Karpas-422 (cell line): ENCODE data around the gene MAP3K14. TPM values are rescaled to one million over a fixed set of nuclear protein-coding genes. Genes with fewer than 3 reads are reported as not detected.

Experiments used
- DNase-seq: peaks from one replicate; pipeline ENCODE4 v3.0.0-alpha.2; 2015
- H2AFZ ChIP-seq: fragments of 200-600 bp; sonication (generic); 2 replicates; pipeline ENCODE4 v1.6.1; 2014; ENCODE audit warnings: antibody characterized with exemption, low read length, mixed read lengths
- H3K27ac ChIP-seq: fragments of 200-600 bp; sonication (generic); 2 replicates; pipeline ENCODE4 v1.5.1; 2014; ENCODE audit warnings: mild to moderate bottlenecking, low read length, moderate library complexity
- H3K27me3 ChIP-seq: fragments of 200-600 bp; sonication (generic); 2 replicates; pipeline ENCODE4 v1.6.1; 2014; ENCODE audit warnings: low read length, mixed read lengths
- H3K36me3 ChIP-seq: fragments of 200-600 bp; sonication (generic); 2 replicates; pipeline ENCODE4 v1.6.1; 2014; ENCODE audit warnings: low read length, mixed read lengths; ENCODE audit not compliant: insufficient read depth
- H3K4me1 ChIP-seq: fragments of 200-600 bp; sonication (generic); 2 replicates; pipeline ENCODE4 v1.6.1; 2014; ENCODE audit warnings: mild to moderate bottlenecking, low read length, mixed read lengths
- H3K4me2 ChIP-seq: fragments of 200-600 bp; sonication (generic); 2 replicates; pipeline ENCODE4 v1.6.1; 2014; ENCODE audit warnings: low read length, low read depth, mild to moderate bottlenecking; ENCODE audit not compliant: poor library complexity, severe bottlenecking
- H3K4me3 ChIP-seq: fragments of 200-600 bp; sonication (generic); 2 replicates; pipeline ENCODE4 v1.5.1; 2014; ENCODE audit warnings: mild to moderate bottlenecking, antibody characterized with exemption, low read length, mixed read lengths
- H3K79me2 ChIP-seq: fragments of 200-600 bp; sonication (generic); 2 replicates; pipeline ENCODE4 v1.6.1; 2014; ENCODE audit warnings: mild to moderate bottlenecking, low read length, mixed read lengths
- H3K9ac ChIP-seq: fragments of 200-600 bp; sonication (generic); 2 replicates; pipeline ENCODE4 v1.6.0; 2014; ENCODE audit warnings: low read length
- H3K9me2 ChIP-seq: fragments of 200-600 bp; sonication (generic), shearing (Covaris generic); replicated peaks from 2 replicates; pipeline ENCODE4 v1.6.0; 2014; ENCODE audit warnings: mild to moderate bottlenecking, low read length, moderate library complexity; ENCODE audit not compliant: insufficient read depth
- H3K9me3 ChIP-seq: fragments of 300-700, 200-600 bp; sonication (generic); 2 replicates; pipeline ENCODE4 v1.6.1; 2014; ENCODE audit warnings: low read length, mixed read lengths
- H4K20me1 ChIP-seq: fragments of 200-600 bp; sonication (generic); 2 replicates; pipeline ENCODE4 v1.6.1; 2014; ENCODE audit warnings: mild to moderate bottlenecking, antibody characterized with exemption, low read length, low read depth; ENCODE audit not compliant: insufficient read depth
- total RNA-seq: library from RNA; depleted of rRNA; stranded (reverse); fragments of >200 nt; shearing (Covaris generic); gene quantifications from 2 replicates; pipeline ENCODE4 v1.2.3, GENCODE V29; 2014; ENCODE audit warnings: low replicate concordance

Gene MAP3K14
- total RNA-seq, 1 experiment from 2014 or later, result 7.6 TPM

DNA sequence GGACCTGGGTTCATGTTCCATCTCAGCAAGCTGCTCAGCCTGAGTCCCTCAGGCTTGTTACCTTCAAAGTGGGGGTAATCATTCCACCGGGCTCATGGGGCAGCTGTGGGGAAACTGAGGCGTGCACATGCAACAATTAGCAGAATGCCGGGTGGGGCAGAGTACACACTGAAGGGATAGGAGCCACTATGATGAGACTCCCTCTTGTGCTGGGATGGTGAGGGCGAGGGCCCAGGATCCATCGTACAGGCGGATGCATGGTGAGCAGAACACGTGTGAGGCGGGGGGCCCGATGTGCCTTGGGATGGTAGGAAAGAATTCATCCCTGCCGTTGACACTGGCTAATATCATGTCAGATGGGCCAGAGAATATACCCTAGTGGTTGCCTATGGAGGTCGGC is 25.5 kb upstream of the MAP3K14 start:
- H3K27ac ChIP-seq, result no peak overlapping the region
- no peaks in the 10 kb centered on the region for H4K20me1 ChIP-seq
- no peaks in the 10 kb centered on the region for H3K9me2 ChIP-seq
- no peaks in the 10 kb centered on the region for H3K79me2 ChIP-seq
- no peak overlapping the region for H3K4me3 ChIP-seq
- H3K4me2 ChIP-seq, result no peak overlapping the region
- no peak overlapping the region for H3K9ac ChIP-seq
- no peaks in the 10 kb centered on the region for H3K9me3 ChIP-seq
- no peaks in the 10 kb centered on the region for H3K36me3 ChIP-seq
- H3K4me1 ChIP-seq, result no peaks in the 10 kb centered on the region
- no peak for DNase-seq
- H3K27me3 ChIP-seq, result no peaks in the 10 kb centered on the region
- H2AFZ ChIP-seq, result no peak overlapping the region

DNA sequence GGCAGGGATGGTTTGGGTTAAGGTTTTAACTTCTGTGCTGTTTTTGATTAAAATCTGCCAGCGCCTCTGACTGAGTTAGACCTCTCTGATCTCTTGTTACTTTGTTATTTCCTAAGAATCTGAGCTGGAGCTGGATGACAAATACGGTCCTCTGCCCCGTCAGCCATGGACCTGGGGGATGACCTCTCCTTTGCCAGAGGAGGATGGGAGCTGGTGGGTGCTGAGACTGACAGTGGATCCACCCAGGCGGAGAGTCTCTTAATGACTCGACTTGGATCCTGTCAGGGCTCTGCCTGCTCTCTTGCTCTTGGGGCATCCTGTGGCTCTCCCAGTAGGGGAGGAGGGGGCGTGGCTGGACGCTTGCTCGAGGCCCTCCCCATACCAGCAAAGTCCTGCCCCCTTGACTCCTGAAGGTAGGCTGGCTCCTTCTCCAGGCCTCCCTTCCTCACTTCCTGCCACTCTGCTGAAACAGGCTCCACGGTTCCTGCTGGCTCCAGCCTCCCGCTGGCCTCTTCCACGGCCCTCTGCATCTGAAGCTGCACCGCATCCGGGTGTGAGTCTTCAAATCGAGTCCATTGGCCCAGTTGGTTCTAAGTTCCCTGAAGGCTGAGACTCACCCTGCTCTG is 24.8 kb upstream of the MAP3K14 start:
- no peak overlapping the region for H3K4me2 ChIP-seq
- no peak for DNase-seq
- H3K4me1 ChIP-seq, result no peaks in the 10 kb centered on the region
- H3K4me3 ChIP-seq, result no peak overlapping the region
- H3K9me3 ChIP-seq, result no peaks in the 10 kb centered on the region
- no peaks in the 10 kb centered on the region for H3K27me3 ChIP-seq
- no peak overlapping the region for H3K27ac ChIP-seq
- no peak overlapping the region for H2AFZ ChIP-seq
- H3K79me2 ChIP-seq, result no peaks in the 10 kb centered on the region
- H3K9ac ChIP-seq, result no peak overlapping the region
- no peaks in the 10 kb centered on the region for H4K20me1 ChIP-seq
- no peaks in the 10 kb centered on the region for H3K36me3 ChIP-seq
- no peaks in the 10 kb centered on the region for H3K9me2 ChIP-seq

DNA sequence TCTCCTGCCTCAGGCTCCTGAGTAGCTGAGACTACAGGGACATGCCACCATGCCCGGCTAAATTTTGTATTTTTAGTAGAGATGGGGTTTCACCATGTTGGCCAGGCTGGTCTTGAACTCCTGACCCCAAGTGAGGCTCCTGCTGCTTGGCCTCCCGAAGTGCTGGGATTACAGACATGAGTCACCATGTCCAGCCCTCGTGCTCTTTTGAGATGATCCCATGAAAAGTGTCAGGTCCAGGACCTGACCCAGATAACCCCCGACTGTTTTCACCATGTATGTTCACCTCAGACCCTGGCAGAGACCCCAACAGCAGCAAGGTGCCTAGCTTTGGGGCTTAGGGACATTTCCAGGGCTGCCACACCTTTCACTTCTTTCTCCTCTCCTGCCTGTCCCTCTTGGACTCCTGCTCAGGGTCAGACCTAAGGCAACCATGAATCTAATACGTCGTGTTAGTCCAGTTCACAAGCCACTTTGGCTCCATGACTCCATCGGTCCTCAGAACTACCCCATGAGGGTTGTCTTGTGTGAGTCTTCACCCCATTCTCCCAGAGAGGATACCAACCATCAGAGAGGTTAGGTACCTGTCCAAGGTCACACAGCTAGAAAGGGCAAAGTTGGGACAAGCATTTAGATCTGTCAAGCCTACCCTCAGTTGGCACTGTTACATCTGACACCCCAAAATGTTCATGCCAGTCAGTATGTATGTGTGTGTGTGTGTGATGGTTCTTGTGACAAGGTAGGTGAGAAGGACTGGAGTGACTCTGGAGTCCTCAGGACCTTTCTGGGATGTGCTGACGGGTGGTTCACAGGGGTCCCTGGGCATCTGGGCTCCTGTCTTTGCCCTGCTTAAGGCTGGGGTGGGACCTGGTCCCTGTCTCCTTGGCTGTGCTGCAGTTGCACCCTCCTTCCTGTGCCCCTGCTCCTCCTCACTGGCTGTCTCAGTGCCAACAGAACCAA is 23.1 kb upstream of the MAP3K14 start:
- Histone ChIP-seq H2AFZ (no peak overlapping the region), H3K4me2 (no peak overlapping the region), H4K20me1 (no peaks in the 10 kb centered on the region), H3K27me3 (no peaks in the 10 kb centered on the region), H3K9me3 (no peaks in the 10 kb centered on the region), H3K36me3 (no peaks in the 10 kb centered on the region), H3K9me2 (no peaks in the 10 kb centered on the region), H3K4me1 (no peaks in the 10 kb centered on the region), H3K4me3 (no peak overlapping the region), H3K9ac (no peak overlapping the region), H3K79me2 (no peaks in the 10 kb centered on the region), H3K27ac (no peak overlapping the region)
- DNase-seq, result no peak

DNA sequence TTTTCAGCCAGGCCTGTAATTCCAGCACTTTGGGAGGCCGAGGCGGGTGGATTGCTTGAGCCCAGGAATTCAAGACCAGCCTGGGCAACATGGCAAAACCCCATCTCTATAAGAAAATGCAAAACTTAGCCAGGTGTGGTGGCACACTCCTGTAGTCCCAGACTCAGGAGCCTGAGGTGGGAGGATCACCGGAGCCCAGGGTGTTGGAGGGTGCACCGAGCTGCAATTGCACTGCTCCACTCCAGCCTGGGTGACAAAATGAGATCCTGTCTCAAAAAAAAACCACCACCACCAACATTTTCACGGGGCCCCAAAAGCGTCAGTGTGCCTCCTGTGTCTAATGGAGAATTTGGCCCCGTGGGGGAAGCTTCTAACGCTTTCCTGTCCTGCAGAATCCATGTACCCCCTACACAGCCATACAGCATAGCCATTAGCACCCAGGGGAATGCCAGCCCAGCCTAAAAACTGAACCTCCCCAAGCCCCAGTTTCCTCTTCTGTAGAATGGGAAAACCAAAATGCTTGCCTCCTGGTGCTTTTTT is 22.2 kb upstream of the MAP3K14 start:
- Histone ChIP-seq H4K20me1 (no peaks in the 10 kb centered on the region), H2AFZ (no peak overlapping the region), H3K27ac (no peak overlapping the region), H3K4me3 (no peak overlapping the region), H3K4me1 (no peaks in the 10 kb centered on the region), H3K4me2 (no peak overlapping the region), H3K9me2 (no peaks in the 10 kb centered on the region), H3K79me2 (no peaks in the 10 kb centered on the region), H3K36me3 (no peaks in the 10 kb centered on the region), H3K9me3 (no peaks in the 10 kb centered on the region), H3K9ac (no peak overlapping the region), H3K27me3 (no peaks in the 10 kb centered on the region)
- no peak for DNase-seq

DNA sequence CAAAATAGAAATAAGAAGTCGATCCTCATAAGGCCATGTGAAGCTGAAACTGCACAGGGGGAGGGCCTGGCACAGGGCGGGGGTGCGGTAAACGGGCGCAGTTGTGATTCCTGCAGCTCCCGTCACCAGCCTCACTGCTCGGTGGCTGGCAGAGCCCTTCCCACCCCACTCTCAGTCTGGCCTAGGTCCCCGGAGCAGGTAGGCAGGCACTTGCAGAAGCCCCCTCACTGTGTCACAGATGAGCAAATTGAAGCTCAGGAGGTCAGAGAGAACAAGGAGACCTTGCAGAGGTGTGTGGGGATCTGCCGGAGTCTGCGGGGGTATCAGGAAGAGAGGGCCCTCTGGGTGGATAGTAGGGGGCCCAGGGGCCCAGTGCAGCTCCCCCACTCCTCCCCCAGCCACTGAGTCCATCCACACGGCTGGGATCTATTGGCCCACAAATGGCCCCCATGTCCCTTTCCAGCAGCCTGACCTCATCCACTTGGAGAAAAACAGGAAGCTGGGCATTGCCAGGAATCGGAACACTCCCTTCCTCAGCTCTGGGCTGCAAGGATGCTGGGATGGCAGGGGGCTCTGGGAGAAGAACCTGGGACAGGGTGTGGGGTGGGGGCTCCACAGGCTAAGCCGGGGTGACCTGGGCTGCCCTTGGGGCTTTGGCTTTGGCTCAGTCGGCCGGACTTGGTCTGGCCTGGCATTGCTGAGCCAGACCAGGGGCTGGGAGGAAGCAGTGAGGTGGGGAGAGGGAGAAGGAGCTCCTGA is 21.4 kb upstream of the MAP3K14 start:
- H3K4me1 ChIP-seq, result no peaks in the 10 kb centered on the region
- H3K27me3 ChIP-seq, result no peaks in the 10 kb centered on the region
- no peak overlapping the region for H3K27ac ChIP-seq
- H3K9me3 ChIP-seq, result no peaks in the 10 kb centered on the region
- no peaks in the 10 kb centered on the region for H3K36me3 ChIP-seq
- H3K9ac ChIP-seq, result no peak overlapping the region
- no peak overlapping the region for H2AFZ ChIP-seq
- H3K9me2 ChIP-seq, result no peaks in the 10 kb centered on the region
- H3K4me2 ChIP-seq, result no peak overlapping the region
- H4K20me1 ChIP-seq, result no peaks in the 10 kb centered on the region
- H3K4me3 ChIP-seq, result no peak overlapping the region
- H3K79me2 ChIP-seq, result no peaks in the 10 kb centered on the region
- no peak for DNase-seq

- Histone ChIP-seq H3K9me3 (no peaks in the 10 kb centered on the region), H3K27me3 (no peaks in the 10 kb centered on the region), H3K79me2 (no peaks in the 10 kb centered on the region), H3K27ac (no peak overlapping the region), H3K4me1 (no peaks in the 10 kb centered on the region), H4K20me1 (no peaks in the 10 kb centered on the region), H3K9ac (no peak overlapping the region), H2AFZ (no peak overlapping the region), H3K4me2 (no peak overlapping the region), H3K9me2 (no peaks in the 10 kb centered on the region), H3K4me3 (no peak overlapping the region), H3K36me3 (no peaks in the 10 kb centered on the region)
- no peak for DNase-seq
Observed at GRCh38 chr17:45336390-45337182, 19.8 kb upstream of the MAP3K14 start.

GRCh38 chr17:45335721-45336120 is 18.9 kb upstream of the MAP3K14 start:
- Histone ChIP-seq H3K9me2 (no peaks in the 10 kb centered on the region), H3K79me2 (no peaks in the 10 kb centered on the region), H3K36me3 (no peaks in the 10 kb centered on the region), H3K9ac (no peak overlapping the region), H3K4me1 (no peaks in the 10 kb centered on the region), H3K27ac (no peak overlapping the region), H3K9me3 (no peaks in the 10 kb centered on the region), H3K27me3 (no peaks in the 10 kb centered on the region), H3K4me2 (no peak overlapping the region), H4K20me1 (no peaks in the 10 kb centered on the region), H2AFZ (no peak overlapping the region), H3K4me3 (no peak overlapping the region)
- no peak for DNase-seq
